ENCODE data around the gene ERVH48-1. TPM values are rescaled to one million over a fixed set of nuclear protein-coding genes. Genes with fewer than 3 reads are reported as not detected.
"Not testable (repeated sequence)": the region's sequence is repeated elsewhere in the genome, so short reads cannot be mapped to it uniquely, and the experiment has no call there.

Gene ERVH48-1
- total RNA-seq, 1 donor from 2014 or later: 0.59 TPM

DNA sequence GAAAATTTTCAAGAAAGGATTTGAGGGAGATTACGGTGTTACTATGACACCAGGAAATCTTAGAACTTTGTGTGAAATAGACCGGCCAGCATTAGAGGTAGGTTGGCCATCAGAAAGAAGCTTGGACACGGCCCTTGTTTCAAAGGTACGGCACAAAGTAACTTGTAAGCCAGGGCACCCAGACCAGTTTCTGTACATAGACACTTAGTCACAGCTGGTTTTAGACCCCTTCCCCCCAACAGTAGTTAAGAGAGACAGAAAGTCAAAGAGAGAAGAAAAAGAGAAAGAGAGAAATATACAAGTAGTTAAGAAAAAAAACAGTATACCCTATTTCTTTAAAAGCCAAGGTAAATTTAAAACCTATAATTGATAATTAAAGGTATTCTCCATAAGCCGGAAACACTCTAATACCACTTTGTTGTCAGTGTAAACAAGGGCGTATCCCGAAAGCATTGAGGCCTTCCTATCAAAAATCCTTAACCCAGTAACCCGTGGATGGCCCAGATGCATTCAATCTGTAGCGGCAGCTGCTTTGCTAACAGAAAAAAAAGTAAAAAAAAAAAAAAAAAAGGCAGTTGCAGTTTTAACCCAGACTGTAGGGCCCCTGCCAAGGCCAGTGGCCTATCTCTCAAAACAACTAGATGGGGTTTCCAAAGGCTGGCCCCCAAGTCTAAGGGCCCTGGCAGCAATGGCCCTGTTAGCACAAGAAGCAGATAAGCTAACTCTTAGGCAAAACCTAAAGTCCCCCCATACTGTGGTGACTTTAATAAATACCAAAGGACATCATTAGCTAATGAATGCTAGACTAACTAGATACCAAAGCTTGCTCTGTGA is 7.9 kb upstream of the ERVH48-1 start:
- not testable (repeated sequence) for H3K27ac Mint-ChIP-seq (ENCODE audit: unreplicated experiment); DNase-seq
- H3K4me1 Mint-ChIP-seq (ENCODE audit: low read depth, unreplicated experiment): peaks cover 10% of the 10 kb centered on the region

DNA sequence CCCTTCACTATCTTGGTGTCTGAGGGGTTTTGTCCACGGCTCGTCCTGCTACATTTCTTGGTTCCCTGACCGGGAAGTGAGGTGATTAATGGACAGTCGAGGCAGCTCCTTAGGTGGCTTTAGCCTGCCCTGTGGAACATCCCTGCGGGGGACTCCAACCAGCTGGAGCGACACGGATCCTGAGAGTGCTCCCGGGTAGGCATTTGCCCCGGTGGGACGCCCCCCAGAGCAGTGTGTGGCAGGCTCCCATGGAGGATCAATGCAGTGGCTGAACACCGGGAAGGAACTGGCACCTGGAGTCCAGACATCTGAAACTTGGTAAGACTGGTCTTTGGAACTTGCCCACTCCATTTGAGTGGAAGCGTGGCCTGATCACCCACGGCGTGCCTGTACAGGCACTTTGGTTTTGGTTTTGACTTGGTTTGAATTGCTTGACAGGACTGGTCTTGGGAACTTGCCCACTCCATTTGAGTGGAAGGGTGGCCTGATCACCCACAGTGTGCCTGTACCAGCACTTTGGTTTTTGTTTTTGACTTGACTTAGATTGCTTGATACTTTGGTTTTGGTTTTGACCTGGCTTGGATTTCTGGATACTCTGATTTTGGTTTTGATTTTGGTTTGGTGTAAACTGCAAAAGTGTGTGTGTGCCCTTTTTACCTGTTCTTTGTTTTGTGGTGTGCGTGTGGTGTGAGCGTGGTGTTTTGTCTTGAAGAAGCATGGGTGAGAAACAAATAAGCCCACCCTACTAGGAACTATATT is 7.1 kb upstream of the ERVH48-1 start:
- not testable (repeated sequence) for H3K27me3 Mint-ChIP-seq (ENCODE audit: unreplicated experiment); DNase-seq; H3K36me3 Mint-ChIP-seq (ENCODE audit: unreplicated experiment); H3K9me3 Mint-ChIP-seq (ENCODE audit: unreplicated experiment); H3K27ac Mint-ChIP-seq (ENCODE audit: unreplicated experiment); H3K4me3 Mint-ChIP-seq (ENCODE audit: unreplicated experiment)
- H3K4me1 Mint-ChIP-seq (ENCODE audit: low read depth, unreplicated experiment): peaks cover 10% of the 10 kb centered on the region

More for the DNA sequence above, 7.9 kb upstream of the ERVH48-1 start:
- not testable (repeated sequence) for H3K36me3 Mint-ChIP-seq (ENCODE audit: unreplicated experiment); H3K9me3 Mint-ChIP-seq (ENCODE audit: unreplicated experiment); H3K27me3 Mint-ChIP-seq (ENCODE audit: unreplicated experiment); H3K4me3 Mint-ChIP-seq (ENCODE audit: unreplicated experiment)

DNA sequence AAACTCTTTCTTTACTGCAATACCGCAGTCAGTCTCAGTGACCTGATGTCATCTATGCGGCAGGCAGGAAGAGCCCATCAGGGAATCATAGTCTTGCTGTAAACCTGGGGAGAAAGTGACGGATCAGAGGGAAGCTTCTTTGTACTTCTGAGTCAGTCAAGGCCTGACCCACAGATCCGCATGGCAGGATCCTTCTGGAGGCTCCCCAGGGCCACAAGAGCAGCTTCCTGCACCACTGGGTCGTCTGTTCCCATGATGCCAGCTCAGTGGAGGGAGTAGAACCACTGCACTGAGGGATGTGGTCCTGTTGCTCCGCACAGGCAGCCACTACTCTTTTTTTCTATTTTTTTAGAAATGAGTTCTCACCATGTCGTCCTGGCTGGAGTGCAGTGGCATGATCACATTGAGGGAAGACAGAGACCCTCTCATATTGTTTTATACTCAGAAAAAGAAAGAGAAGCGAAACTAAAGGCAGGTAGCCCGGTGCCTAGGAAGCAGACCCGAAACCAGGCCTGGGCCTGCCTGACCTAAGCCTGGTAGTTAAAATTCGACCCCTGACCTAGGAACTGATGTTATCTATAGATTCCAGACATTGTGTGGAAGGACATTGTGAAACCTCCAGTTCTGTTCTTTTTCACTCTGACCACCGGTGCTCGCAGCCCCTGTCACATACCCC is 6.3 kb upstream of the ERVH48-1 start:
- Mint-ChIP-seq H3K4me3 (ENCODE audit: unreplicated experiment) (no peak overlapping the region), H3K27me3 (ENCODE audit: unreplicated experiment) (peaks cover 1% of the 10 kb centered on the region), H3K36me3 (ENCODE audit: unreplicated experiment) (no peaks in the 10 kb centered on the region), H3K4me1 (ENCODE audit: low read depth, unreplicated experiment) (peaks cover 12% of the 10 kb centered on the region), H3K9me3 (ENCODE audit: unreplicated experiment) (peaks cover 1% of the 10 kb centered on the region), H3K27ac (ENCODE audit: unreplicated experiment) (no peak overlapping the region)
- DNase-seq: no peak
- TF ChIP-seq, protein P1, sequence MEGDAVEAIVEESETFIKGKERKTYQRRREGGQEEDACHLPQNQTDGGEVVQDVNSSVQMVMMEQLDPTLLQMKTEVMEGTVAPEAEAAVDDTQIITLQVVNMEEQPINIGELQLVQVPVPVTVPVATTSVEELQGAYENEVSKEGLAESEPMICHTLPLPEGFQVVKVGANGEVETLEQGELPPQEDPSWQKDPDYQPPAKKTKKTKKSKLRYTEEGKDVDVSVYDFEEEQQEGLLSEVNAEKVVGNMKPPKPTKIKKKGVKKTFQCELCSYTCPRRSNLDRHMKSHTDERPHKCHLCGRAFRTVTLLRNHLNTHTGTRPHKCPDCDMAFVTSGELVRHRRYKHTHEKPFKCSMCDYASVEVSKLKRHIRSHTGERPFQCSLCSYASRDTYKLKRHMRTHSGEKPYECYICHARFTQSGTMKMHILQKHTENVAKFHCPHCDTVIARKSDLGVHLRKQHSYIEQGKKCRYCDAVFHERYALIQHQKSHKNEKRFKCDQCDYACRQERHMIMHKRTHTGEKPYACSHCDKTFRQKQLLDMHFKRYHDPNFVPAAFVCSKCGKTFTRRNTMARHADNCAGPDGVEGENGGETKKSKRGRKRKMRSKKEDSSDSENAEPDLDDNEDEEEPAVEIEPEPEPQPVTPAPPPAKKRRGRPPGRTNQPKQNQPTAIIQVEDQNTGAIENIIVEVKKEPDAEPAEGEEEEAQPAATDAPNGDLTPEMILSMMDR (IDR thresholded peaks at IDR 0.05; ENCODE audit: partially characterized antibody, unreplicated experiment): no peak

DNA sequence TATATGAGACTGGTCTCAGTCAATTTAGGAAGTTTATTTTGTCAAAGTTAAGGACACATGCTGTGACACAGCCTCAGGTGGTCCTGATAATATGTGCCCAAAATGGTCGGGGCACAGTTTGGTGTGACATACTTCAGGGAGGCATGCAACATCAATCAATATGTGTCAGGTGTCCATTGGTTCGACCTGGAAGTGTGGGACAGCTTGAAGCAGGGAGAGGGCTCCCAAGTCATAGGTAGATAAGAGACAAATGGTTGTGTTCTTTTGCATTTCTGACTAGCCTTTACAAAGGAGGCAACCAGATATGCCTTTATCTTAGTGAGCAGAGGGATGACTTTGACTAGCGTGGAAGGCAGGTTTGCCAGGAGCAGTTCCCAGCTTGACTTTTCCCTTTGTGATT is 4.5 kb upstream of the ERVH48-1 start:
- Mint-ChIP-seq H3K4me1 (ENCODE audit: low read depth, unreplicated experiment) (peaks cover 12% of the 10 kb centered on the region), H3K36me3 (ENCODE audit: unreplicated experiment) (no peaks in the 10 kb centered on the region), H3K9me3 (ENCODE audit: unreplicated experiment) (peaks cover 1% of the 10 kb centered on the region), H3K4me3 (ENCODE audit: unreplicated experiment) (no peak overlapping the region), H3K27ac (ENCODE audit: unreplicated experiment) (no peak overlapping the region), H3K27me3 (ENCODE audit: unreplicated experiment) (peaks cover 1% of the 10 kb centered on the region)
- TF ChIP-seq, protein P1 (IDR thresholded peaks at IDR 0.05; ENCODE audit: partially characterized antibody, unreplicated experiment): no peak
- no peak for DNase-seq

DNA sequence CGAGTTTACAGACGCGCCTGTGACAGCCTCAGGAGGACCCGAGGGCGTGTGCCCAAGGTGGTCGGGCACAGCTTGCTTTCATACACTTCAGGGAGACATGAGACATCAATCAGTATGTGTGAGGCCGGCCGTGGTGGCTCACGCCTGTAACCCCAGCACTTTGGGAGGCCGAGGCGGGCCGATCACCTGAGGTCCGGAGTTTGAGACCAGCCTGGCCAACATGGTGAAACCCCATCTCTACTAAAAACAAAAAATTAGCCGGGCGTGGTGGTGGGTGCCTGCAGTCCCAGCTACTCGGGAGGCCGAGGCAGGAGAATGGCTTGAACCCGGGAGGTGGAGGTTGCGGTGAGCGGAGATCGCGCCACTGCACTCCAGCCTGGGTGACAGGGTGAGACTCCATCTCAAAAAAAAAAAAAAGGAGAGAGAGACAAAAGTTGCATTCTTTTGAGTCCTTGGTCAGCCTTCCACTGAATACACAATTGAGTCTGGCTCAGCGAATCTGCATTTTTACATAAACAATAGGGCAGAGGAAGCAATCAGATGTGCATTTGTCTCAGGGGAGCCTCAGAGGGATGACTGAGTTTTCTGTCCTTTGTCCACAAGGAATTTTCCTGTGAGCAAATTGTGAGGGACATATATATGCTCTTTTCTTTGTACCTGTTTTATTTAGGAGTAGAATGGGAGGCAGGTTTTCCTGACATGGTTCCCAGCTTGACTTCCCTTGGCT is 2.2 kb upstream of the ERVH48-1 start:
- Mint-ChIP-seq H3K4me3 (ENCODE audit: unreplicated experiment) (peak overlapping the region; percentile 30), H3K4me1 (ENCODE audit: low read depth, unreplicated experiment) (peaks cover 20% of the 10 kb centered on the region), H3K27ac (ENCODE audit: unreplicated experiment) (peak overlapping the region; percentile 73)
- H3K27me3 Mint-ChIP-seq (ENCODE audit: unreplicated experiment); H3K9me3 Mint-ChIP-seq (ENCODE audit: unreplicated experiment); DNase-seq; H3K36me3 Mint-ChIP-seq (ENCODE audit: unreplicated experiment): not testable (repeated sequence)

DNA sequence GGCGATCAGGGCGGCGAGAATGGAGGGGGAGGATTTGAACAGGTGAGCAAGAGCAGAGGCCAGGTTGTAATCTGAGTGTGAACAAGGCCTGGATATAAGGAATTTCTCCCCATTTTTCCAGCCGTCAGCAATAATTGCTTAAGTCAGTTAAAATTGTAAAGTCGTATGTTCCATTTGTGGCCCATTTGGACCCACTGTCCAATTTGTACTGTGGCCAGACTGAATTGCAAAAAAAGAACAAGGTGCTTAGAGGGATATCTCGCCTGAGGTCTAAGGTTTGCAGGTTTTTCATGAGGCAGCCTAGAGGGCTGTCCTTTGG is 1.0 kb downstream of the ERVH48-1 start:
- peaks cover 15% of the 10 kb centered on the region for H3K4me1 Mint-ChIP-seq (ENCODE audit: low read depth, unreplicated experiment)
- no peaks in the 10 kb centered on the region for H3K36me3 Mint-ChIP-seq (ENCODE audit: unreplicated experiment)
- peak overlapping the region; percentile 54 for H3K4me3 Mint-ChIP-seq (ENCODE audit: unreplicated experiment)
- H3K9me3 Mint-ChIP-seq (ENCODE audit: unreplicated experiment): peaks cover 3% of the 10 kb centered on the region
- H3K27me3 Mint-ChIP-seq (ENCODE audit: unreplicated experiment): peaks cover 5% of the 10 kb centered on the region
- peak overlapping the region; percentile 71 for H3K27ac Mint-ChIP-seq (ENCODE audit: unreplicated experiment)
- TF ChIP-seq, protein P1 (IDR thresholded peaks at IDR 0.05; ENCODE audit: partially characterized antibody, unreplicated experiment): no peak
- no peak for DNase-seq
